HPDE6-E6E7 (cell line): ENCODE results near the gene CYLD.

Experiments
- DNase-seq: peaks from one replicate; pipeline ENCODE4 v3.0.0; 2011; ENCODE audit warnings: missing footprints; ENCODE audit errors: extremely low spot score

The CYLD gene

DNA sequence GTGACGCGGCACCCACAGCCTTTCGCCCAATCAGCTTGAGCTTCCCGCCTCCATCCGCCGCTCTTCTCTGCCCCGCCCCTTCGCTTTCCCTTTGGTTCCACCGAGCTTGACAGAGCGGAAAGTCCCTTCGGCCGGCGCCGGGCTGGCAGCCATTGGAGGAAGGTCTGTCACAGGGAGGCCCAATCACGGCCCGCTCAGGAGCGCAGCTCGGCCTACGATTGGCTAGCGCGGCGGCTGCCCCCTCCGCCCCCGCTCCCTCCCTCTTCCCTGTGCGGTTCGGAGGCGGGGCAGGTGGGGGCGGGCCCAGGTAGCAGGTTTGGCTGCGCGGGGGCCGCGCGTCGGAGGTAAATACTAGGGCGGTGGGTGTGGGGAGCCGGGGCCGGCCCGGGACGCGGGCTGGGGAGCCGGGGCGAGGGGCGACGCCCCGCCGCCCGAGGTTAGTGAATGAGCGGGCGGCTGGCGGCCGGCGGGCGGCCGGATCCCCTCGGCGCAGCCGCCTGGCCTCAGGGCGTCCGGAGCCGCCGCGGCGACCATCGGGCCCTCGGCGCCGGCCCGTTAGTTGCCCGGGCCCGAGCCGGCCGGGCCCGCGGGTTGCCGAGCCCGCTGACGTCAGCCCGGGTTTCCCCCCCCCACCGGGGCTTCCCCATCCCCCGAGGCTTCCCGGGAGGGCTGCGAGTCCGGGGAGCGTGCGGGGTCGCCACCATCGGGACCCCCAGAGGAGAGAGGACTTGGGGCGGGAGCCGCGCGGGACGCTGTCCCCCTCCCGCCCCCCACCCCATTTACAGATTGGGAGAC is at the start of gene CYLD:
TSS of gene CYLD (plus strand) at position 306 of the 795 bp plus-strand sequence. CDS start 7,613 bp downstream, outside the sequence.
- peak; percentile 99 for DNase-seq

DNA sequence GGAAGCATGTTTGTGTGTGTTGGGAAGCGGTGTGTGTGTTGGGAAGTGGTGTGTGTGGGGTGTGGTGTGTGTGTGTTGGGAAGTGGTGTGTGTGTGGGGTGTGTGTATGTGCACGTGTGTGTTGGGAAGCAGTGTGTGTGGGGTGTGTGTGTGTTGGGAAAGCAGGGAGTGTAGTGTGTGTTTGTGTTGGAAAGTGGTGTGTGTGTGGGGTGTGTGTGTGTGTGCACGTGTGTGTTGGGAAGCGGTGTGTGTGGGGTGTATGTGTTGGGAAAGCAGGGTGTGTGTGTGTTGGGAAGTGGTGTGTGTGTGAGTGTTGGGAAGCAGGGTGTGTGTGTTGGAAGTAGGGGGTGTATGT is 49.3 kb upstream of the CYLD start:
- DNase-seq = no peak

DNA sequence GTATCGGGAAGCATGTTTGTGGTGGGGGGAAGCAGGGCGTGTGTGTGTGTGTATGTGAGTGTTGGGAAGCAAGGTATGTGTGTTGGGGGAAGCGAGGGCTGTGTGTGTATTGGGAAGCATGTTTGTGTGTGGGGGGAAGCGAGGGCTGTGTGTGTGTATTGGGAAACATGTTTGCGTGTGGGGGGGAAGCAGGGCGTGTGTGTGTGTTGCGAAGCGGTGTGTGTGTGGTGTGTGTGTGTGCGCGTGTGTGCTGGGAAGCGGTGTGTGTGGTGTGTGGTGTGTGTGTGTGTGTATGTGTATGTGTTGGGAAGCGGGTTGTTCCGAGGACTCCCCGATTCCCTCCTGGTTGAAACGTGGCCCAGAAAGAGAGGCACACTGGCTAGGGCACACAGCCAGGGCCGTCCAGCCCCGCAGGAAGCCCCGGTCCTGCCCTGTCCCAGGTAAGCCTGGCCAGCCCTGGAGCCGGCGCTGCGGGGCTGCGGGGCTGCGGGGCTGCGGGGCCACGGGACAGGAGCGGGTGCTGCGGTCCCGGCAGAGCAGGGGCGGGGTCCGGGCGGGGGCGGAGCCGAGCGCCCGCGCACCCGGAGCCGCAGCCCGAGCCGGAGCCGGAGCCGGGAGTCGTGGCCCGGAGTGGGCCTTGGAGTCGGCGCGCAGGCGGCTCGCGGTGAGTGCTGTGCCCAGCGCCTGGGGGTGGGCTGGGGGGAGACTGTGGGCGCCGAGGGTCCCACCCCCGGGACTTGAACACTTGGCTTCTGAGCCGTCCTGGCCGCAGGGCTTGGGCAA is 48.7 kb upstream of the CYLD start, which contains the start of gene NOD2:
TSS of gene NOD2 (plus strand) at position 608 of the 783 bp plus-strand sequence. CDS start 5,890 bp downstream, outside the sequence.
- DNase-seq = peak; percentile 66

GRCh38 chr16:50694206-50694605 is 47.7 kb upstream of the CYLD start:
- no peak for DNase-seq

- DNase-seq = no peak
Observed at GRCh38 chr16:50695017-50696000, 46.6 kb upstream of the CYLD start.

- no peak for DNase-seq
Observed at GRCh38 chr16:50696126-50696525, 45.8 kb upstream of the CYLD start.

DNA sequence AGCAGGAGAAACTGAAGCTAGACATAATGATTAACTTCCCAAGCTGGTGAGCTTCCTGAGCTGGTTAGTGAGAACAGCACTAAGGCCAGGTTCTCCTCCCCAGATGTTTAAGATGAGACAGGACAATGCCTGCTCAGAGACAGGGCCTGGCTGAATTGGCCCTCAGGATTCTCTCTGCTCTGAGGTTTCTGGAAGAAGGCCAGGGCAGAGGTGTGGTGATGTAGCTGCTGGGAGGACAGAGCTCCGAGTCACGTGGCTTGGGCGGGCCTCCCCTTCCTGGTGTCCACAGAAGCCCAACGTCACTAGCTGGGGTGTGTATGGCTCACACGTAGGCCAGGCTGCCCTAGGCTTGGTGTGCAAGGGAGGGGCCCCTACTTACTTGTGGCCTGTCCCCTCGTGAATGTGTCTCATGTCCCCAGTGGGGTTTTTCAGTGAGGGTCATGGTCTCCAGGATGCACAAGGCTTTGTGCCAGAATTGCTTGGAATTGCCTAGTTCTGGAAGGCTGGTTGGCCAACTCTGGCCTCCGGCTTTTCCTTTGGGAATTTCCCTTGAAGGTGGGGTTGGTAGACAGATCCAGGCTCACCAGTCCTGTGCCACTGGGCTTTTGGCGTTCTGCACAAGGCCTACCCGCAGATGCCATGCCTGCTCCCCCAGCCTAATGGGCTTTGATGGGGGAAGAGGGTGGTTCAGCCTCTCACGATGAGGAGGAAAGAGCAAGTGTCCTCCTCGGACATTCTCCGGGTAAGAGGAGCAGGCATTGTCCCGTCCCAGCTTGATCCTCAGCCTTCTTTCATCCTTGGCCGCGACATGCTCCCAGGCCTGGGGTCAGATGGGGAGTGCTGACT is 45.1 kb upstream of the CYLD start:
- DNase-seq = peak; percentile 96

DNA sequence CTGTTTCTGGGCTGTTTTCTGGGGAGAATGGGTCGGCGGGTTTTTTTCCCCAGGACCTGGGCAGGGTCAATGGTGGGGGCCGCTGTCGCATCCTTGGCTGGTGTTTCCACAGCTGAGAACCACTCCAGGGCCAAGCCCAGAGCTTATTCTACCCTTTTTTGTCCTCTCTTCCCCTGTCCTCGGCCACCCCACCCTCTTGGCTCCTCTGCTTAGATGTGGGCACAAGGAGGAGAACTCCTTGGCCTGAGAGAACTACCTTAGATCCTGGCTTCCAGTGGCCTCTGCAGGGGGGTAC is 44.5 kb upstream of the CYLD start:
- no peak for DNase-seq

DNA sequence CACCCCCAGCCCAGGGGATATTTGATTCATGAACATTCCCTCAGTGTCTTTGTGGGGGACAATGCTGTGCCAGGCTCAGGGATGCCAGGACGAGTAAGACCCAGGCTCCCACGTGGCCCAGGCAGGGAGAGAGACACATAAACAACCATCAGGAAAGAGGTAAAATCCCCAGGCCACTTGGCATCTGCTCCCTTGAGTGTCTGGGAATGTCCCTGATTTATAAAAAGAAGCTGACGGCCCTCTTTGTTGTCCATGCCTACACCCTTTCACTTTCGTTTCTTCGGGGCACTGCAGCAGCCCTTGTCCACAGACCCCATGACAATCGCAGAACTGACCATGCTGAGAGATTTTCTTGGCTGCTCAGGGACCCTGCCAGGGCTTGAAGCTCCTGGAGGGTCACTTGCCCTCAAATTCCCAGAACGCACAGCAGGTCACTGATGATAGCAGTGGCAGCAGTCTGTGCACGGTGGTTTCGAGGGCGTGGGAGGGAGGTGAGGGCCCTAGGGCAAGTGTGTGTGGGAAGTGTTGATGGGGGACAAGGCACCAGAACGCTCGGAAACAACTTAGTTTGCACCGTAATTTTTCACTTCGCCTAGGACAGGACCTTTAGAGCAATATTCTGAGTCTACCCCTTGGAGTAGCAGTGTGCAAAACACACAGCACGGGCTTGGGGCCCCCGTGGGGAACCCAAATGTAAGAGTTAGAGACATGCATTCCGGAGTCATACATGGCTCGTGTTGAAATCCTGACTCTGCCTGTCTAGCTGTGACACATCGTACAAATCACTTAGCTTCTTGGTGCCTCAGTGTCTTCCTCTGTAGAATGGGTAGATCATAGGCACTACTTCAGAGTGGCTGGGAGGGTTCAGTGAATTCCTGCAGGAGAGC is 43.8 kb upstream of the CYLD start:
- no peak for DNase-seq

DNA sequence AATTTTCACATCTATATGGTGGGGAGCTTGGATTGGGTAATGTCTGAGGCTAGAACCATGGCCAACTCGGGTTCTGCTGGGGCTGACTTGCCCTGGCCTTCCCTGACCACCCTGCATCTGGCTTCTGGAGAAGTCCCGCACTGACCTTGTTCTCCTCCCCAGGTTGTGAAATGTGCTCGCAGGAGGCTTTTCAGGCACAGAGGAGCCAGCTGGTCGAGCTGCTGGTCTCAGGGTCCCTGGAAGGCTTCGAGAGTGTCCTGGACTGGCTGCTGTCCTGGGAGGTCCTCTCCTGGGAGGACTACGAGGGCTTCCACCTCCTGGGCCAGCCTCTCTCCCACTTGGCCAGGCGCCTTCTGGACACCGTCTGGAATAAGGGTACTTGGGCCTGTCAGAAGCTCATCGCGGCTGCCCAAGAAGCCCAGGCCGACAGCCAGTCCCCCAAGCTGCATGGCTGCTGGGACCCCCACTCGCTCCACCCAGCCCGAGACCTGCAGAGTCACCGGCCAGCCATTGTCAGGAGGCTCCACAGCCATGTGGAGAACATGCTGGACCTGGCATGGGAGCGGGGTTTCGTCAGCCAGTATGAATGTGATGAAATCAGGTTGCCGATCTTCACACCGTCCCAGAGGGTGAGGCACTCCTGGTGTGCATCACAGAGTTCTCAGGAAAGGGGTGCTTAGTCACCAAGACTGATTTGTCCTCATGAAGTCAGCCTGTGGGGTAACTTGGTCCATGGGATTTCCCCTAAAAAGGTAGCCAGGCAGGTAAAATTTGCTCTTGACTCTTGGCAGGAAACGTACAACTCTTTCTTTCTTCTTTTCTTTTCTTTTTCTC is 42.3 kb upstream of the CYLD start:
- peak; percentile 95 for DNase-seq

GRCh38 chr16:50702725-50703124 is 39.2 kb upstream of the CYLD start:
- no peak for DNase-seq

GRCh38 chr16:50704245-50704644 is 37.6 kb upstream of the CYLD start:
- no peak for DNase-seq

DNA sequence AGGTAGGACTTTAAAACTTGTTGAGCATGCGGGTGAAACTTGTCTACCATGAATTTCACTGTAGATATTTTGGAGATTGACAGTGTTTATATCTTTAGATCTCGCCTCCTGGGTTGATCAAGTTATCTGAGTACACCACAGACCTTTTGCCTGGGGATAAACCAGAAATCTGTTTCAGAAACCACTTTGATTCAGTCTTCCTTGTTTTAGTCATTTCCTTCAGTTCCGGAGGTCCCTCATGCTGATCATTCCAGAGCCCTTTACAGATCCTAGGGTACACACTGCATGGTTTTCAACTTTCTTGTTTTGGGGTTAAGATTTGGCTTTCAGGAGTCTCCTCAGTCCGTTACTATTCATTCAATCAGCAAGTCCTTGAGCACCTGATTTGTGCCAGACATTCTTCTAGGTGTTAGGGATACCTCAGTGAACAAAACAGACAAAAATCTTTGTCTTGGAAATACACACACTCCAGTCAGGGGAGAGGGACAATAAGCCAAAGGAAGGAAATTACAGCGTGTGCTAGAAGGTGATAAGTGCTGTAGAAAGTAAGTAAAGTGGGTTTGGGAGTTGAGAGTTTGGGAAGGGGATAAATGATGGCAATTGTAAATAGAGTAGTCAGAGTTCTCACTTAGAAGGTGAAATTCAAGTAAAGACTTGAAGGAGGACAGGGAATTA is 36.3 kb upstream of the CYLD start:
- no peak for DNase-seq

- no peak for DNase-seq
Observed at GRCh38 chr16:50706250-50706649, 35.6 kb upstream of the CYLD start.

GRCh38 chr16:50708373-50709060 is 33.4 kb upstream of the CYLD start:
- no peak for DNase-seq

DNA sequence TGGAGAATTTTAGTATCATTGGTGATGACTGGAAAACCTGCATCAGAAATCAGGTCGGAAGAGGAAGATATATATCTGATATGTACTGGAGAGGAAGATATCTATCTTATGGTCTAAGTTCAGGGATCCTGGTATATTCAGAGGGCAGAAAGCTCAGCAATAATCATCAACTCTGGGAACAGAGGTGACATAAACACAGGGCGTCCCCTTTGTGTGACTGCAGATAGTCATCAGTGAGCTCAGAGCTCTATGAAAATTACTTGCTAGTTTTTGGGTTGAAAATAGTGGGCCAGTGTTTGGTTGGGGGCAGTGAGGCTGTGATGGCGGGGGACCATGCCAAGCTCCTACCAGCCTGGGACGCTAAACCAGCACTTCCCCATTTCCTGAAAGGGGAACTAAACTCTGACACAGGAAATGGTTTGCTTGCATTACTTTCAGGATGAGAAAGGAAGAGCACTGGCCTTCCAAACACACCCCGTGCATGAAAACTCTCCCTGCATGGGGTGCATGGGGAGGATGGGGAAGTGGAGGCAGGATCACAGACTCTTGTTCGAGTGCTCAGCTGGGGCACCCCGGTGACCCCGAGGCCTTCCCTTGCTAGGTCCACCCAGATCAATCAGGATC is 32.7 kb upstream of the CYLD start:
- DNase-seq = no peak

DNA sequence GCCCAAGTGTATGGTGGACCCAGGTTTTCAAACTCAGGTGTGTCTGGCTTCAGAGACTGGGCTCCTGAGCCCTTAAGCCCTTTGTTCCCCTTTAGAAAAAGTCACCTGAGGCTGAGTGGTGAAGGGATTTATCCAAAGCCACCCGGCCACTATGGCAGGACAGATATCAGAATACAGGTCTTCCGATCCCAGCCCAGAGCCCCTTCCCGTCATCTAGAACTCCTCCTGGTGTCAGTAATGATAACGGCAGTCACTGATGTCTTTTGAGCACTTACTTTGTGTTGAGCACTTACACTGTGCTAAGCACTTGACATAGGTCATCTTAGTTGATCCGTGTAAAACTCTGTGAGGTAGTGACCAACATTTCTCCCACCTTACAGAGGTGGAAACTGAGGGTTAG is 31.9 kb upstream of the CYLD start:
- no peak for DNase-seq

GRCh38 chr16:50711040-50711439 is 30.8 kb upstream of the CYLD start:
- DNase-seq = no peak
